Skeletal muscle satellite cell (primary cell): ENCODE measurements around the gene COL18A1.

ENCODE experiments used
- H3K27me3 ChIP-seq: 2 replicates; pipeline ENCODE4 v1.7.0; 2013; ENCODE audit warnings: low read length; ENCODE audit not compliant: control insufficient read depth, insufficient read depth
- H3K36me3 ChIP-seq: 2 replicates; pipeline ENCODE4 v1.7.0; 2013; ENCODE audit warnings: mild to moderate bottlenecking, control low read depth, low read length; ENCODE audit not compliant: insufficient read depth
- H3K4me1 ChIP-seq: 2 replicates; pipeline ENCODE4 v1.7.0; 2013; ENCODE audit warnings: low read length; ENCODE audit not compliant: control insufficient read depth, insufficient read depth
- H3K4me2 ChIP-seq: 2 replicates; pipeline ENCODE4 v1.7.0; 2013; ENCODE audit warnings: mild to moderate bottlenecking, low read length
- H3K4me3 ChIP-seq: 2 replicates; pipeline ENCODE4 v1.7.0; 2013; ENCODE audit warnings: low read length
- H3K9ac ChIP-seq: 2 replicates; pipeline ENCODE4 v1.7.0; 2013; ENCODE audit warnings: mild to moderate bottlenecking, low read depth, low read length, moderate library complexity
- H3K9me3 ChIP-seq: replicated peaks from 2 replicates; pipeline ENCODE4 v1.7.0; 2013; ENCODE audit warnings: mild to moderate bottlenecking, control low read depth, low read length

COL18A1 gene

DNA sequence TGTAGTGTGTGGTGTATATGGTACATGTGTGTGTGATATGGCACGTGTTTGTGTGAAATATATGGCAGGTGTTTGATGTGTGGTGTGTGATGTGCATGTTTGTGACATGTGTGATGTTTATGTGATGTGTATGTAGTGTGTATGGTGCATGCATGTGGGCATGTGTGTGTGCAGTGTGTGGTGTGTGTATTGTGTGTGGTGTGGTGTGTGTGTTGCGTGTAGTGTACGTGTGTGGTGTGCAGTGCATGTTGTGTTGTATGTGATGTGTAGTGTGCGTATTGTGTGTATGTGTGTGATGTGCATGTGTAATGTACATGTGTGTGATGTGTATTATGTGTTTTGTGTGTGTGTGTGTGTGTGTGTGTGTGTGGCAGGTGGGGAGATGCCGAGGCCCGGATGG, 71.6 kb downstream of the COL18A1 start:
- H3K36me3 ChIP-seq: no peaks in the 10 kb centered on the region
- H3K4me1 ChIP-seq: peaks cover 5% of the 10 kb centered on the region
- no peaks in the 10 kb centered on the region for H3K9me3 ChIP-seq
- no peaks in the 10 kb centered on the region for H3K27me3 ChIP-seq
- no peak overlapping the region for H3K4me3 ChIP-seq
- H3K9ac ChIP-seq: no peak overlapping the region
- H3K4me2 ChIP-seq: no peak overlapping the region

- H3K4me2 ChIP-seq: peak overlapping the region; percentile 35
- no peaks in the 10 kb centered on the region for H3K27me3 ChIP-seq
- no peaks in the 10 kb centered on the region for H3K9me3 ChIP-seq
- no peak overlapping the region for H3K4me3 ChIP-seq
- no peaks in the 10 kb centered on the region for H3K36me3 ChIP-seq
- no peak overlapping the region for H3K9ac ChIP-seq
- no peaks in the 10 kb centered on the region for H3K4me1 ChIP-seq
These were observed 72.5 kb downstream of the COL18A1 start for GRCh38 chr21:45477176-45478114.

- Histone ChIP-seq H3K9ac (no peak overlapping the region), H3K9me3 (no peaks in the 10 kb centered on the region), H3K4me3 (no peak overlapping the region), H3K27me3 (no peaks in the 10 kb centered on the region), H3K4me1 (no peaks in the 10 kb centered on the region), H3K4me2 (peak overlapping the region; percentile 35), H3K36me3 (no peaks in the 10 kb centered on the region)
These were observed 73.3 kb downstream of the COL18A1 start for GRCh38 chr21:45478115-45478801.

- no peak overlapping the region for H3K9ac ChIP-seq
- H3K9me3 ChIP-seq: no peaks in the 10 kb centered on the region
- no peaks in the 10 kb centered on the region for H3K36me3 ChIP-seq
- H3K4me1 ChIP-seq: no peaks in the 10 kb centered on the region
- H3K27me3 ChIP-seq: no peaks in the 10 kb centered on the region
- no peak overlapping the region for H3K4me2 ChIP-seq
- no peak overlapping the region for H3K4me3 ChIP-seq
These were observed 74.1 kb downstream of the COL18A1 start for GRCh38 chr21:45478816-45479669.

DNA sequence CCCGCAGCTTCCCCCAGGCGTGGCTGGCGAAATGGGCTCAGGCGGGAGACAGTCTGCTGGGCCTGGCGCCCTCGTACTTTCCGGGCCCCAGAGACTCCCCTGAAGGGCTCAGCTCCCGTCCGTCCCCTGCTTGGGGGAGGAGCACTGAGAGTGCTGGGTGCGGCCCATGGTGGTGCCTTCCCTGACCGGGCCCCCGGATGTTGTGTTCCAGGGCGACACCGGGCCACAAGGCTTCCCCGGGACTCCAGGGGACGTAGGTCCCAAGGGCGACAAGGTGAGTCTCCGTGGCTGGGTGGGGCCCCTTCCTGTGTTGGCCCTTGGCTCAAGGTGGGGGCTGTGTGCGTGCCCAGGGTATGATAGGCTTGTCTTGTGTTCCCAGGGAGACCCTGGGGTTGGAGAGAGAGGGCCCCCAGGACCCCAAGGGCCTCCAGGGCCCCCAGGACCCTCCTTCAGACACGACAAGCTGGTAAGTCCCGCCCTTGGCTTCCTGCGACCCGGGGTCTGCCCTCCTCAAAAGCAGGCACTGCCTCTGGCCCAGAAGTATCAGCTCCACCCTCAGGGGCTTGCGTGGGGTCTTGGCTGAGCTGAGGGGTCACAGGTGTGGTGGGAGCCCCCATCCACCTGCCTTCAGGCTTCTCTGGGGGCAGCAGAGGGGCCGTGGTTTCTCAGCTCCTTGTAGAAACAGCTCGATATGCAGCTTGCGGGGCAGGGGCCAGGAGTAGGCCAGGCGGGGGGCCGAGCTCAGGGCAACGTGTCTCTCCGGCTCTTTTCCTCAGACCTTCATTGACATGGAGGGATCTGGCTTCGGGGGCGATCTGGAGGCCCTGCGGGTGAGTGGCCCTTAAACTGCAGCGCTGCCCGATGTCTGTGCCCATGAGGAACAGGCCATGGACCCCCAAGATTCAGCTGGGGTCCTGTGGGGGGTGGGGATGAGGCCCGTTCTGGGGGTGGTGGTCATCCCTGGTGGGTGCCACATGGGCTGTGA, 75.0 kb downstream of the COL18A1 start:
- Histone ChIP-seq H3K4me1 (no peaks in the 10 kb centered on the region), H3K4me3 (no peak overlapping the region), H3K4me2 (no peak overlapping the region), H3K27me3 (no peaks in the 10 kb centered on the region), H3K9ac (no peak overlapping the region), H3K9me3 (no peaks in the 10 kb centered on the region), H3K36me3 (no peaks in the 10 kb centered on the region)

GRCh38 chr21:45480701-45481500, 75.9 kb downstream of the COL18A1 start:
- Histone ChIP-seq H3K9me3 (no peaks in the 10 kb centered on the region), H3K36me3 (no peaks in the 10 kb centered on the region), H3K4me2 (no peak overlapping the region), H3K27me3 (no peaks in the 10 kb centered on the region), H3K4me1 (no peaks in the 10 kb centered on the region), H3K4me3 (no peak overlapping the region), H3K9ac (no peak overlapping the region)

DNA sequence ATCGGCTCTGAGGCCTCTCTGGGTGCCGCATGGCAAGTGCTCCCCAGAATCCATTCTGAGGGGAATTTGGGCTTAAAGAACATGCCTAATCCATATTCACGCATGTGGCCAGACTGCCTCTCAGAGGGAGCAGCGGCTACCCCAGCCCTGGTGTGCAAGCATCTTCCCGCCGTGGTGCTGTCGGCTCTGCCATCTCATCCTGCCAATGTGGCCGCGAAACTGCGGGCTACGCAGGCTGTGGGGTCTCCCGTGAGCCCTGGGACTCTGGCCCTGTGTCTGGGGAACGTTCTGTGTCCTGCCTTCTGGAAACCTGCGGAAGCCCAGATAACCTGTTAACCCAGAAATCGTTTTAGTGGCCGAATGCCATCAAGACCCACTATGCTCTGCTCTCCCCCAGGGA, 76.6 kb downstream of the COL18A1 start:
- H3K9me3 ChIP-seq: no peaks in the 10 kb centered on the region
- no peak overlapping the region for H3K4me2 ChIP-seq
- H3K27me3 ChIP-seq: no peaks in the 10 kb centered on the region
- no peak overlapping the region for H3K4me3 ChIP-seq
- H3K9ac ChIP-seq: no peak overlapping the region
- H3K4me1 ChIP-seq: no peaks in the 10 kb centered on the region
- H3K36me3 ChIP-seq: no peaks in the 10 kb centered on the region

DNA sequence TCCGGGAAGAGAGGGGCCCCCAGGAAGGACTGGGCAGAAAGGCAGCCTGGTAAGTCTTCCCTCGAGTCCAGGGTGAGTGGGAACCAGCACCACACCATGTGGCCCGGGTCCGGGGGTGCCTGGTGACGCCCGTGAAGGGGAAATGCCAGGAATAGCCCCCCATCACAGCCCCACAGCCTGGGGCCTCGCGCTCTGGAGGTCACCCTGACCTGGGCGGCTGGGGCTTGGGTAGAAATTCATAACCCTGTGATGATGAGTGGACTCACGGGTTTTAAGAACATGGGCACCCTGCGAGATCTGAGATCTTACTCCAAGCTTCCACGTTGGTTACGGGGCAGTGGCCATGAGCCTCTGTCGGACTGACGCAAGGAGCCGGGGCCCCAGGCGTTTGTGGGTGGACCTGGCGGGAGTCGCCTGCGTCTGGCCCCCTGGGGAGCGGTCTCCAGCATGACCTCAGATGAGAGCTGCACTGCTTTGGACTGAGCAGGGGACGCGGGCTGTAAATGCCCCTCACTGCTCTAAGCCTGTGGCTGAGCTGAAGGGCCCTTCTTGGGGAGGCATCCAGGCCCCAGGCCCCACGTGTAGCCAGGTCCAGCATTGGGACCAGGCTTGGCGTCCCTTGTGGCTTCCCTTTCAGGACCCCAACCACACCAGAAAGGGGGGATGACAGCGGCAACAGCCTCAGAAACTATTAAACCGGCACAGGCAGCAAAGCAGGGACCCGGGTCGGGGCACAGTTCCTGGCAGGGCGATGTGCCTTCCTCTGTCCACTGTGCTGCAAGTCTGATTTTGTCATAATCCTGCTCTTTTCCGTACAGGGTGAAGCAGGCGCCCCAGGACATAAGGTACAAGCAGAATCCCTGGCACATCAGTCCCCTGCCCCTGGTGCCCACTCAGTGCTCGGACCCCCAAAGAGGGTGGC, 77.3 kb downstream of the COL18A1 start:
- Histone ChIP-seq H3K9ac (no peak overlapping the region), H3K27me3 (no peaks in the 10 kb centered on the region), H3K4me1 (no peaks in the 10 kb centered on the region), H3K36me3 (no peaks in the 10 kb centered on the region), H3K4me3 (no peak overlapping the region), H3K4me2 (no peak overlapping the region), H3K9me3 (no peaks in the 10 kb centered on the region)

- H3K9me3 ChIP-seq: no peaks in the 10 kb centered on the region
- no peak overlapping the region for H3K4me3 ChIP-seq
- H3K27me3 ChIP-seq: no peaks in the 10 kb centered on the region
- H3K4me1 ChIP-seq: no peaks in the 10 kb centered on the region
- no peak overlapping the region for H3K4me2 ChIP-seq
- no peaks in the 10 kb centered on the region for H3K36me3 ChIP-seq
- H3K9ac ChIP-seq: no peak overlapping the region
These were observed 78.2 kb downstream of the COL18A1 start for GRCh38 chr21:45482899-45483821.
